Liver (tissue), 9 donors: ENCODE data around the gene DNAJA4. TPM values are rescaled to one million over a fixed set of nuclear protein-coding genes. Genes with fewer than 3 reads are reported as not detected.

ENCODE experiments used
- DNase-seq: peaks from one replicate; pipeline ENCODE4 v3.0.0-alpha.2; 2017; ENCODE audit warnings: low spot score
- H3K27ac ChIP-seq, 2 donors: one replicate each; pipeline ENCODE4 v1.7.0; 2013; ENCODE audit warnings: inconsistent platforms in 2 of 2, low read length in 2 of 2, control low read depth in 1 of 2, low read depth in 1 of 2, mild to moderate bottlenecking in 1 of 2
- H3K27me3 ChIP-seq, 4 donors: one replicate each; pipeline versions ENCODE4 v1.6.1 to v1.7.0; 2013; ENCODE audit warnings: low read length in 3 of 4, inconsistent platforms in 1 of 4, mild to moderate bottlenecking in 1 of 4, moderate library complexity in 1 of 4; ENCODE audit not compliant: control insufficient read depth in 4 of 4, insufficient read depth in 4 of 4
- H3K36me3 ChIP-seq, 4 donors: one replicate each; pipeline versions ENCODE4 v1.6.1 to v1.7.0; 2013; ENCODE audit warnings: low read length in 3 of 4, mild to moderate bottlenecking in 3 of 4, low read depth in 1 of 4, moderate library complexity in 1 of 4; ENCODE audit not compliant: control insufficient read depth in 4 of 4, insufficient read depth in 3 of 4
- H3K4me1 ChIP-seq, 4 donors: one replicate each; pipeline versions ENCODE4 v1.6.1 to v1.7.0; 2013; ENCODE audit warnings: low read length in 3 of 4, mild to moderate bottlenecking in 3 of 4, moderate library complexity in 1 of 4; ENCODE audit not compliant: control insufficient read depth in 4 of 4, insufficient read depth in 4 of 4
- H3K4me3 ChIP-seq, 3 donors: one replicate each; pipeline versions ENCODE4 v1.6.1 to v1.7.0; 2013; ENCODE audit warnings: low read length in 3 of 3, control low read depth in 1 of 3, low read depth in 1 of 3, mild to moderate bottlenecking in 1 of 3
- H3K9ac ChIP-seq, 2 donors: one replicate each; pipeline ENCODE4 v1.7.0; 2013; ENCODE audit warnings: low read length in 2 of 2, mild to moderate bottlenecking in 2 of 2, moderate library complexity in 2 of 2, control low read depth in 1 of 2, low read depth in 1 of 2
- H3K9me3 ChIP-seq, 4 donors: one replicate each; pipeline versions ENCODE4 v1.6.1 to v1.7.0; 2013; ENCODE audit warnings: low read length in 3 of 4; ENCODE audit not compliant: control insufficient read depth in 4 of 4
- ATF3 ChIP-seq: IDR thresholded peaks from 2 replicates; pipeline ENCODE4 v1.6.1; 2016; ENCODE audit warnings: antibody characterized with exemption
- CTCF ChIP-seq: fragments of 150-350 bp; IDR thresholded peaks from 2 replicates; pipeline ENCODE4 v1.5.1; 2017; ENCODE audit warnings: improper control_type of control experiment, low read depth, low read length; ENCODE audit not compliant: missing input control
- EGR1 ChIP-seq, 2 donors: IDR thresholded peaks; 2 replicates each; pipeline ENCODE4 v1.6.1; 2016 to 2018; ENCODE audit warnings: antibody characterized with exemption in 2 of 2, low read depth in 2 of 2
- FOXA1 ChIP-seq: IDR thresholded peaks from 2 replicates; pipeline ENCODE4 v1.6.1; 2016; ENCODE audit warnings: antibody characterized with exemption
- FOXA2 ChIP-seq: IDR thresholded peaks from 2 replicates; pipeline ENCODE4 v1.6.1; 2016; ENCODE audit warnings: antibody characterized with exemption
- GABPA ChIP-seq, 2 donors: IDR thresholded peaks in 1 of 2; conservative IDR thresholded peaks in 1 of 2; 2 replicates each; pipeline ENCODE4 v1.6.1; 2016; ENCODE audit warnings: antibody characterized with exemption in 2 of 2, mild to moderate bottlenecking in 1 of 2, moderate library complexity in 1 of 2
- HNF4A ChIP-seq, 2 donors: conservative IDR thresholded peaks; 2 replicates each; pipeline ENCODE4 v1.6.1; 2016; ENCODE audit warnings: antibody characterized with exemption in 2 of 2, mild to moderate bottlenecking in 2 of 2
- HNF4G ChIP-seq: IDR thresholded peaks from 2 replicates; pipeline ENCODE4 v1.6.1; 2016; ENCODE audit warnings: antibody characterized with exemption
- JUND ChIP-seq, 2 donors: IDR thresholded peaks; 2 replicates each; pipeline ENCODE4 v1.6.1; 2016; ENCODE audit warnings: antibody characterized with exemption in 2 of 2
- MAX ChIP-seq: IDR thresholded peaks from 2 replicates; pipeline ENCODE4 v1.6.1; 2016; ENCODE audit warnings: antibody characterized with exemption
- NR2F2 ChIP-seq: IDR thresholded peaks from 2 replicates; pipeline ENCODE4 v1.6.1; 2016; ENCODE audit warnings: antibody characterized with exemption
- RAD21 ChIP-seq, 2 donors: IDR thresholded peaks; 2 replicates each; pipeline ENCODE4 v1.6.1; 2016; ENCODE audit warnings: antibody characterized with exemption in 2 of 2, mild to moderate bottlenecking in 2 of 2
- REST ChIP-seq: IDR thresholded peaks from 2 replicates; pipeline ENCODE4 v1.6.1; 2016; ENCODE audit warnings: antibody characterized with exemption, mild to moderate bottlenecking
- RXRA ChIP-seq, 2 donors: IDR thresholded peaks; 2 replicates each; pipeline ENCODE4 v1.6.1; 2017 to 2018; ENCODE audit warnings: antibody characterized with exemption in 2 of 2, mild to moderate bottlenecking in 1 of 2
- SP1 ChIP-seq: IDR thresholded peaks from 2 replicates; pipeline ENCODE4 v1.6.1; 2018; ENCODE audit warnings: antibody characterized with exemption, mild to moderate bottlenecking
- TAF1 ChIP-seq: conservative IDR thresholded peaks from 2 replicates; pipeline ENCODE4 v1.6.1; 2016; ENCODE audit warnings: antibody characterized with exemption, mild to moderate bottlenecking
- YY1 ChIP-seq: IDR thresholded peaks from 2 replicates; pipeline ENCODE4 v1.6.1; 2016; ENCODE audit warnings: antibody characterized with exemption, mild to moderate bottlenecking
- ZBTB33 ChIP-seq: IDR thresholded peaks from 2 replicates; pipeline ENCODE4 v1.6.1; 2016; ENCODE audit warnings: antibody characterized with exemption
- WGBS: extraction: QIAGEN DNeasy Blood & Tissue Kit; methylation state at CpG from one replicate; pipeline ENCODE4 v1.1.7; 2013; 5-methylcytosine and 5-hydroxymethylcytosine counted together
- polyA plus RNA-seq, 2 donors: library from polyadenylated mRNA; stranded (reverse) in 1 of 2; unstranded in 1 of 2; fragments of 200-250 nt in 1 of 2; fragments of >200 nt in 1 of 2; fragmentation: Nextera tagmentation in 1 of 2; extraction: Ambion mirVana in 1 of 2; gene quantifications; one replicate each; pipeline versions ENCODE4 v1.2.1 to v1.2.3, GENCODE V29; 2013 to 2015
- total RNA-seq, 2 donors: library from RNA; depleted of rRNA; stranded (reverse); fragments of >200 nt; gene quantifications; one replicate each; pipeline ENCODE4 v1.2.3, GENCODE V29; 2014
- donor health status: healthy.
- donor health status: healthy.
- donor health status: healthy.
- donor health status: healthy.
- donor health status: healthy.

The DNAJA4 gene
- total and polyA plus RNA-seq, 4 donors, result 0.93 to 79.0 (median 2.0) TPM

- WGBS, result 92% methylated on average over 1 of the region's 1 CpG
- Histone ChIP-seq H3K27ac (no peak overlapping the region), H3K9me3 (peaks cover 0 to 1% (median 0%) of the 10 kb centered on the region in 4 donors), H3K4me1 (peaks cover 6 to 13% (median 10%) of the 10 kb centered on the region in 4 donors), H3K36me3 (no peaks in the 10 kb centered on the region), H3K27me3 (no peaks in the 10 kb centered on the region), H3K4me3 (no peak overlapping the region), H3K9ac (no peak overlapping the region)
- TF ChIP-seq SP1 (no peak), EGR1 (IDR thresholded peaks at IDR 0.05; ENCODE audit: low read depth in 2 of 2) (no peak), JUND (IDR thresholded peaks at IDR 0.05) (no peak), GABPA (IDR thresholded peaks at IDR 0.05 in 1 of 2, conservative IDR thresholded peaks at IDR 0.05 in 1 of 2) (no peak), ATF3 (no peak), FOXA1 (no peak), ZBTB33 (no peak), HNF4A (conservative IDR thresholded peaks at IDR 0.05) (no peak)
- no peak for DNase-seq
Measured at GRCh38 chr15:78220713-78221112, 43.6 kb upstream of the DNAJA4 start.

- no peaks in the 10 kb centered on the region for H3K36me3 ChIP-seq
- H3K4me1 ChIP-seq, result no peaks in the 10 kb centered on the region
- no peak for TF ChIP-seq FOXA1
- no peak for TF ChIP-seq HNF4G
- TF ChIP-seq MAX, result no peak
- TF ChIP-seq JUND (IDR thresholded peaks at IDR 0.05), result no peak
- no peak for TF ChIP-seq NR2F2
- TF ChIP-seq RXRA (IDR thresholded peaks at IDR 0.05), result no peak
- TF ChIP-seq YY1, result no peak
- no peak for TF ChIP-seq FOXA2
- TF ChIP-seq EGR1 (IDR thresholded peaks at IDR 0.05; ENCODE audit: low read depth in 2 of 2), result no peak
- TF ChIP-seq HNF4A (conservative IDR thresholded peaks at IDR 0.05), result no peak
- no peak for TF ChIP-seq ZBTB33
- no peak for TF ChIP-seq SP1
- TF ChIP-seq CTCF, result no peak
- no peak for TF ChIP-seq RAD21 (IDR thresholded peaks at IDR 0.05)
- no peak for TF ChIP-seq TAF1
- TF ChIP-seq REST, result no peak
- no peak for TF ChIP-seq ATF3
- no peak for TF ChIP-seq GABPA (IDR thresholded peaks at IDR 0.05 in 1 of 2, conservative IDR thresholded peaks at IDR 0.05 in 1 of 2)
- H3K9ac ChIP-seq, result no peak overlapping the region
- peaks cover 0 to 2% (median 0%) of the 10 kb centered on the region in 4 donors for H3K9me3 ChIP-seq
- no peak overlapping the region for H3K27ac ChIP-seq
- DNase-seq, result no peak
- H3K4me3 ChIP-seq, result no peak overlapping the region
- 95% methylated on average over 5 of the region's 5 CpGs for WGBS
- H3K27me3 ChIP-seq, result no peaks in the 10 kb centered on the region
Measured at GRCh38 chr15:78222745-78223395, 41.5 kb upstream of the DNAJA4 start.
